Activated CD8-positive, alpha-beta memory T cell treated with anti-CD3 and anti-CD28 coated beads, Interleukin-2, amount 10 ng/mL, durations not matched to agents 7 days and 5 days (primary cell): ENCODE measurements around the gene MEN1. TPM values are rescaled to one million over a fixed set of nuclear protein-coding genes. Genes with fewer than 3 reads are reported as not detected.

ENCODE experiments used
- ATAC-seq: fragments of 150-1000 bp; cut with Tn5 transposase; one replicate; pipeline ENCODE4 v1.10.0; 2021; ENCODE audit warnings: moderate library complexity
- CTCF ChIA-PET: fragments of 350-600 bp; sonication (Branson Sonifier 250); formaldehyde crosslinking; loops from one replicate; lab custom pipeline; 2021; ENCODE audit warnings: antibody characterized with exemption; lab: Charles Lee
- DNase-seq: peaks from one replicate; pipeline ENCODE4 v3.0.0-alpha.2; 2020
- H3K27ac Mint-ChIP-seq: one replicate; pipeline ENCODE4 v1.8.0; 2021; ENCODE audit warnings: mild to moderate bottlenecking, mixed read lengths
- H3K27me3 Mint-ChIP-seq: one replicate; pipeline ENCODE4 v1.8.0; 2021; ENCODE audit warnings: mixed read lengths
- H3K36me3 Mint-ChIP-seq: one replicate; pipeline ENCODE4 v1.8.0; 2021; ENCODE audit warnings: mild to moderate bottlenecking, mixed read lengths
- H3K4me1 Mint-ChIP-seq: one replicate; pipeline ENCODE4 v1.8.0; 2021; ENCODE audit warnings: mixed read lengths
- H3K4me3 Mint-ChIP-seq: one replicate; pipeline ENCODE4 v1.8.0; 2021; ENCODE audit warnings: mild to moderate bottlenecking, moderate library complexity, mixed read lengths
- H3K9me3 Mint-ChIP-seq: one replicate; pipeline ENCODE4 v1.8.0; 2022; ENCODE audit warnings: low read depth, mixed read lengths
- total RNA-seq, 2 experiments: library from RNA; stranded (reverse); gene quantifications; one replicate each; pipeline ENCODE4 v1.2.3, GENCODE V29; 2021

Gene MEN1
- total RNA-seq, 2 experiments from 2014 or later: 31.2 to 42.1 TPM

DNA sequence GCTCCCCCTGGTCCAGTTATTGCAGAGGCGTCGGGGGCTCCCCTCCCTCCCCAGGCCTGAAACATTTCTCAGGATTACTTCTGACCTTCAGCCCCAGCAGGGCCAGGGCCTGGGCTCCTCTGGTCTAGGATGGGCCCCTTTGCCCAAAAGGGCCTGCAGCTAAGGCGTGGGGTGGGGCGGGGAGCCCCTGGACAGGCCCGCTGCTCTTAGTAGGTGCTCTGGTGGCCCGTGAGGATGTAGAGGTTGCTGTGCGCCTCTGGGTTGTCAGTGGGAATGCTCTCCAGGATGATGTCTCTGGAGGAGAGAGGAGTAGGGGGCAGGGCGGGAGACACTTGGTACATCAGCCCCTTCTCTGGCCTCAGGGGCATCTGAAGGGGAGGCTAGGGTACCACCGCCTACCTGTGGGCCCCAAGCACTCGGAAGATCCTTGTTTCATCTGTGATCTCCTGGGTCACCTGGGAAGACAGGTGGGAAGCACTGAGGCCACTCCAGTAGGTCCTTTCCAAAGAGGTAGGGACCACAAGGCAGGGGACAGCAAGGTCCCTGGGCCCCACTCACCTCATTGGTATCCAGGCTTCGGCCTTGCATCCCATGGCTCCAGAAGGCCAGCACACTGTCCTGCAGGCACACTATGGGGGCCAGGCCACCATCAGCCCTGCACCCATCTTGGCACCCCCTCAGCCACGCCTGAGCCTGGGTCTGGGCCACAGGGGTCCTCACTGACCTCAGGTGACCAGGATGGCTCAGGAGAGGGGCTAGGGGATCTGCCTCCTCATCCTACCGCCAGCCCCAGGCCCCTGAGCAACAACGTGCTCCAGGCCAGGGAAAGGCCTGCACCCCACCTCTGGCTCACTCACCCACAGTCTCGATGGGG is 20.8 kb downstream of the MEN1 start:
- DNase-seq (no peak), ATAC-seq (no peak)
- H3K36me3 Mint-ChIP-seq: peaks cover 2% of the 10 kb centered on the region
- no peaks in the 10 kb centered on the region for H3K9me3 Mint-ChIP-seq
- CTCF ChIA-PET: interaction anchor here (0.7 to 1.5 kb wide), 3 partner anchors 10 to 54 kb away, joined by 3 to 6 read pairs (median 3); no protein-coding TSS in a partner anchor
- H3K27ac Mint-ChIP-seq: no peak overlapping the region
- H3K4me1 Mint-ChIP-seq: peaks cover 9% of the 10 kb centered on the region
- H3K4me3 Mint-ChIP-seq: no peak overlapping the region
- no peaks in the 10 kb centered on the region for H3K27me3 Mint-ChIP-seq

DNA sequence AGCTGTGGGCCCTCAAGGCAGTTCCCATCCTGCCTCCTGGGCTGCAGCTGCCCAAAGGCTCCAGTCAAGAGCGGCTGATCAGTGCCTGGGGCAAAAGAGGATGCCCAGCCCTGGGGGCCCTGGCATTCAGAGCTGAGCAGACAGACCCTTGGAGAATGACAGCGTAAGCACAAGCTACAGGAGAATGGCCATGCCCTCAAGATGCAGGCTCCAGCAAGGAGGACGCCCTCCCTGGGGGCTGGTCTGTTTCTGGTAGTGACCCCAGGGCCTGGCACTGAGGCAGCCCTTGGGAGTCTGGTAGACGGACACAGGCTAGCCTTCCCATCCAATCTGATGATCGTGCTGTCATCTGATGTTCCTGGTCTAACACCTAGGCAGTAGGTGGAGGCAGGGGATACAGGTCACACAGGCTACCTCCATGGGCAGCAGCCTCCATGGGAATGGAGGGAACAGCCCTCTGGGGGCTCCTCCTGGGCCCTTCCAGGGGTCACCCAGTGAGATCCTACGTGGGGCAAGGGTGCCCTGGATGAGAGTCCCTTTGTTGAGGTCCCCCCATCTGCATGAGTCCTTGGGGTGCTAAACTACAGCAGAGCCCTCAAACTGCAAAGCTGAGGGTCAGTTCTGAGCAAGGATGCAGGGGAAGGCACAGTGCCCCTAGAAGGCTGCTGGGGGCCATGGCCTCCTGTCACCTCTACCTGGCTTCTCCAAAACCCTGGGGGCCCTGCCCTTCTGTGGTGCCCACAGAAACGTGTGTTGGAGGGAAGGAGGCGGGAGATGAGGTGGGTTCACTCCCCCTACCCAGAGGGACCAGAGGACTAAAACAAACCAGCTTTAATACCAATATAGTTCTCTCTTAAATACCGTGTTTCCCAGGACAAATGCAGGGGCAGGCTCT is 21.8 kb downstream of the MEN1 start:
- CTCF ChIA-PET: interaction anchor here (0.5 to 4.1 kb wide), 10 partner anchors 8 to 220 kb away, joined by 3 to 19 read pairs (median 4); partner anchors contain the start of gene CDC42BPG
- Mint-ChIP-seq H3K27ac (no peak overlapping the region), H3K9me3 (no peaks in the 10 kb centered on the region), H3K36me3 (peaks cover 2% of the 10 kb centered on the region), H3K4me1 (peaks cover 2% of the 10 kb centered on the region), H3K4me3 (no peak overlapping the region), H3K27me3 (no peaks in the 10 kb centered on the region)
- ATAC-seq: no peak
- no peak for DNase-seq

DNA sequence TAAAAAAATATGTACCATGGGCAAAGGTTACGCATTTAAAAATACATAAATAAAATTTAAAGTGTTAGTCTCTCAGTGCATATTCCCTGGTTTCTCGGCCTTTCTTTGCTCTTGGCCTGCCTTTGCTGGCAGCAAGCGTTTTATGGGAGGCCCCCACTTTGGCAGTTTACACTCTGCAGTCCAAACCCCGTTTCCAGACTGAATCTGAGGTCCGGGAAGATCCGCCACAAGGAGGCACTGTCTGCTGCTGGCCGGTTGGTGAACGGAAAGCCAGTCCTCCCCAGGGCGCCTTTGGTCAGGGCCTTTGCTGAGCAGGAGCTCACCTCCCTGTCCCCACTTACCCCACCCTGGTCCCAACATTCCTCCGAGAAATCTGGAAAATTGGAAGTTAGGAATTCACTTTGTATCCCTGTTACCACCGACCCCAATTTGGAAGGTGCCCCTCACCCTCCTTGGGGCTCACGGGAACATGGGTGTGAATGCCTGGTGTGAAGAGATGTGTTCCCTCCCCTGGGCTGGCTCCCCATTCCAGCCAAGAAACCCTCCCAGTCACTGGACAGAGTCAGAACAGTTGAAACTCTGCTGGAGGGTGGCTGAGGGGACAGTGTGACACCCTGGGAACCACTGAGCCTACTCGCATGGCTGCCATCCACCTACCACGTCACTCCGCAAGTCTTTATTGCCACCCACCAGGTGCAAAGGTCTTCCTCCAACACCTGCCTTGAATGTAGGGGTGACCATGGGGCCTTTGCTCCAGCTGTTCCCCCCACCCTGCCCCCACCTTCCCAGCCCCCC is 22.6 kb downstream of the MEN1 start:
- H3K9me3 Mint-ChIP-seq: no peaks in the 10 kb centered on the region
- H3K36me3 Mint-ChIP-seq: peaks cover 2% of the 10 kb centered on the region
- no peak overlapping the region for H3K4me3 Mint-ChIP-seq
- H3K27ac Mint-ChIP-seq: peak overlapping the region; percentile 28
- CTCF ChIA-PET: interaction anchor here (1.0 to 4.1 kb wide), 9 partner anchors 9 to 60 kb away, joined by 3 to 19 read pairs (median 5); partner anchors contain the start of genes CDC42BPG and RASGRP2
- peak; percentile 65 for DNase-seq
- no peaks in the 10 kb centered on the region for H3K27me3 Mint-ChIP-seq
- peak; percentile 63 for ATAC-seq
- H3K4me1 Mint-ChIP-seq: no peaks in the 10 kb centered on the region

DNA sequence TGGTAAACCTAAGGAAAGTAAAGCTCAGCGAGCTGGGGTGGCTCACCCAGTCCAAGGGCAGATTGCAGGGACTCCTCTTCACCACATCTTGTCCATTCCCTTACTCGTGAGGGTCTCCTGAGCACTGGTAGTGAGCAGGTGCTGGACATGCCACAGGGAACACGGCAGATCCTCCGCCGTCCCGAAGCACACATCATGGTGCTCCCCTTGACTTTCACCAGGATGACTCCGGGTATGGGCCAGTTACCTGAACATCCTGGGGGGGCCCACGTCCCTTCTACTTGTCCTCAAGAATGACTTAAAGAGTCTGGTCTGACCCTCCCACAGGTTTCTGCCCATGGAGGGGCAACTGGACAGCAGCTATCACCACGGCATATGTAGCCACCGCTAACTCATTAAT is 24.0 kb downstream of the MEN1 start:
- Mint-ChIP-seq H3K4me3 (no peak overlapping the region), H3K4me1 (no peaks in the 10 kb centered on the region), H3K27me3 (no peaks in the 10 kb centered on the region), H3K36me3 (peaks cover 2% of the 10 kb centered on the region), H3K9me3 (no peaks in the 10 kb centered on the region), H3K27ac (no peak overlapping the region)
- ATAC-seq: no peak
- CTCF ChIA-PET: interaction anchor here (0.7 to 4.1 kb wide), 7 partner anchors 10 to 740 kb away, joined by 3 to 19 read pairs (median 4); partner anchors contain the start of genes CDC42BPG and RASGRP2
- no peak for DNase-seq

DNA sequence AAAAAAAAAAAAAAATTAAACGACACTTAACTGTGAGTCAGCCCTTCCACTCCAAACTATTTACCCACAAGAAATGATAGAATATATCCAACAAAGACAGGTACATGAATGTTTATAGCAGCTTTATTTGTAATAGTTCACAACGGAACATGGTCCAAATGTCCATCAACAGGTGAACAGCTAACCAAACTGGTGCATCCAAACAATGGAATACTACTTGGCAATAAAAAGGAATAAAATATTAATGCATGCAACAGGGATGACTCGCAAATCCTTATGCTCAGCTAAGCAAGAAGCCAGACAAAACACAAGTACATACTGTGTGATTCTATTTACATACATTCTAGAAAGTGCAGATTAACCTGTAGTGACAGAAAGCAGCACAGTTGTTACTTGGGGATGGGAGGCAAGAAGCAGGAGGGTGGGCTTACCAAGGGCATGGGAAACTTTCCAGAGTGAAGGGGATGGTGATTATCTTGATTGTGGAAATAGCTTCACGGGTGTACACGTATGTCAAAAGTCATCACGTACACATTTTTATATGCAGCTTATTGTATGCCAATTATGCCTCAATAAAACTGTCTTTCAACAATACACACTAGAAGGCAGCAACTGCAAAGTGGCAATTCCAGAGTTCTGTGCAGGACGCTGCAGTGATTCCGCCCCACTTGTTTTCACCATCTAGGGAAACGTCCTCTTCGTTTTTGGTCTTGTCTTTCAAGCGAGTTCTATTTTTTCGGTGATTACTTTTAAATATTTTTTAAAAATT is 25.4 kb downstream of the MEN1 start:
- Mint-ChIP-seq H3K9me3 (no peaks in the 10 kb centered on the region), H3K27ac (no peak overlapping the region), H3K36me3 (peaks cover 6% of the 10 kb centered on the region), H3K27me3 (no peaks in the 10 kb centered on the region), H3K4me3 (no peak overlapping the region), H3K4me1 (peaks cover 10% of the 10 kb centered on the region)
- DNase-seq (no peak), ATAC-seq (no peak)
- CTCF ChIA-PET: interaction anchor here (1.0 to 4.1 kb wide), 4 partner anchors 41 to 229 kb away, joined by 4 to 19 read pairs (median 8); partner anchors contain the start of genes ARL2, CDC42BPG and RASGRP2

DNA sequence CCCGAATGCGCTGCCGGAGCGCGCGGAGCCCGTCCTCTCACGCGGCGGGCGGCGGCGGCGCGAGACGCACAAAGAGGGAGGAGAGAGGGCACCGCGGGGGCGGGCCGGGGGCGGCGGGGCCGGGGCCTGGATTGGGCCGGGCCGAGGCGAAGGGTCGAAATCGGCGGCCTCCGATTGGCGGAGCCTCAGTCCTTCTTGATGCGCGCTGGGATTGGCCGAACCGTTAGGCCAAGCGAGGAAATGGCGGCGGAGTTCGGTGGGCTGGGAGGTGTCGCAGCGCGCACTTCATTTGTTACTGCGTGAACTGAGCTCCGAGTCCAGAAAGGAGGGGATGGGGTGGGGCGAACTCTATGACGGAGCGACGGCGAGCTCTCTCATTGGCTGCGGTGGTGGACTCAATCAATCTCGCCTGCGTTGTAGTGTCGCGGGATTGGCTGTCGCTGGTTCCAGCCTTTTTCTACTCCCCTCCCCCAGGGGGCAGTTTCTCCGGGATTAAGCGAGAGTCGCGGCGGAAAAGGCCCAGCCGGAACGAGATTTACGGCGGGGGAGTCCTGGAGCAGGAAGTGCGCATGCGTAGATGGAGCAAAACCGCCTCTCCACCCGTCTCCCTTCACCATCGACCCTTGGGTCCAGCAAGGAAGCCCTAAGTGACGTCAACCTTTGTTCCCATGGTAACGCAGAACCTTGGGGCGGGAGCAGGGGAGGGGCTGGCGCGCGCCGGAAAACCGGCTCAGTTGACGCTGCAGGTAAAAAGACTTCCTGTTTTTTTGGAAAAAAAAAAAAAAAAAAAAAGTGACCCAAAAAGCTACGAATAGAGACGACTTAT is 31.7 kb downstream of the MEN1 start, which contains the start of gene SF1:
TSS of gene SF1 (minus strand) at position 70 of the 826 bp plus-strand sequence. CDS start 150 bp downstream, outside the sequence.
- Mint-ChIP-seq H3K4me1 (peaks cover 56% of the 10 kb centered on the region), H3K36me3 (peaks cover 41% of the 10 kb centered on the region), H3K27ac (peak within 1 kb of the TSS; percentile 98), H3K27me3 (peaks cover 3% of the 10 kb centered on the region), H3K4me3 (peak within 1 kb of the TSS; percentile 97), H3K9me3 (no peaks in the 10 kb centered on the region)
- CTCF ChIA-PET: interaction anchor here (0.7 to 6.5 kb wide), 18 partner anchors 8 to 762 kb away, joined by 3 to 66 read pairs (median 4); partner anchors contain the start of gene RASGRP2
- DNase-seq (peak; percentile 100), ATAC-seq (peak; percentile 88)

DNA sequence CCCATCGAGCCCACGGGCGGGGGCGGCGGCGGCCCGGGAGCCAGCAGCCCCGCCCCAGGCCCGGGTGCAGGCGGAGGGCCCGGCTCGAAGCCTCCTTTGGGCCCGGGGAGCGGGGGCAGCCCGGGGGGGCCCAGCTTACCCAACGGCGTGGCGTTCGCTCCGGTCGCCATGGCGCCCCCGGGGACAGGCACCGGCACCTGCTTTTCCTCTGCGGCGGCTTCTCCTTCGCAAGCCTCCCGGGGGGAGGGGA is 32.2 kb downstream of the MEN1 start:
- H3K36me3 Mint-ChIP-seq: peaks cover 46% of the 10 kb centered on the region
- H3K27ac Mint-ChIP-seq: peak overlapping the region; percentile 98
- CTCF ChIA-PET: interaction anchor here (0.9 to 6.5 kb wide), 11 partner anchors 8 to 332 kb away, joined by 3 to 66 read pairs (median 4); partner anchors contain the start of gene RASGRP2

DNA sequence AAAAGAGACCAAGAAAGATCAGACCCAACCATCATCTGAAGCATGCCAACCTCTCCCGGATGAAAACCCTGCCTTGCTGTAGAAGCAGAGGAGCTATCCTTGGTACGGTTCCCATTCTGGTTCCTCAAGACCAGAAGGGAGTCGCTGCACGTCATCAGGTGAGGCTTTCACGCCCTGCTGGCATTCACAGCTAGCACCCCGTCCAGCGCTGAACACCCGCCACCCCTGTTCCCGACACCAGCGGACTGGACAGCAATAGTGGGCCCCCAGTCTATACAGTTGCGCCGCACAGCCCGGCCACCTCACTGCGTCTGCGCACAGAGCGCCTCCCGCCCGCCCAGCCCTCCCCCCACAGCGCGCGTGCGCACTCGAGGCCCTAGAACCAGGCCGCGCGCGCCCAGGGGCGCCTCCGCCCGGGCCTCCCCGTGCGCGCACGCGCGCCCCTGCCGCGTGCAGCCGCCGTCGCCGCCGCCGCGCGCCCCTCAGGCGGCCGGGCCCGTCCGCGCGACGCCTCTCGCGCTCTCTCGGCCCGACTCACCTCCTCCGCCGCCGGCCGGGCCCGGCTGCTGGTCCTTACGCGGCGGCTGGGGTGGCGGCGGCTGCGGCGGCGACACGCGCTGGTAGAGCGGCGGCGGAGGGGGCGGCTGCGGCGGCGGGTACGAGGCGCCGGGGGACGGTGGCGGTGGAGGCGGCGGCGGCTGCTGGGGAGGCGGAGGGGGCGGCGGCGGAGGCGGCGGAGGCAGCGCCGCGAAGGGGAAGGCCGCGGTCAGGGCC is 32.7 kb downstream of the MEN1 start:
- H3K9me3 Mint-ChIP-seq: no peaks in the 10 kb centered on the region
- CTCF ChIA-PET: interaction anchor here (0.6 to 6.5 kb wide), 8 partner anchors 9 to 33 kb away, joined by 3 to 66 read pairs (median 4); partner anchors contain the start of genes PYGM and RASGRP2

More for the DNA sequence above, 32.2 kb downstream of the MEN1 start:
- no peak for ATAC-seq
- Mint-ChIP-seq H3K4me1 (peaks cover 61% of the 10 kb centered on the region), H3K9me3 (no peaks in the 10 kb centered on the region), H3K27me3 (peaks cover 3% of the 10 kb centered on the region), H3K4me3 (peak overlapping the region; percentile 87)
- no peak for DNase-seq

DNA sequence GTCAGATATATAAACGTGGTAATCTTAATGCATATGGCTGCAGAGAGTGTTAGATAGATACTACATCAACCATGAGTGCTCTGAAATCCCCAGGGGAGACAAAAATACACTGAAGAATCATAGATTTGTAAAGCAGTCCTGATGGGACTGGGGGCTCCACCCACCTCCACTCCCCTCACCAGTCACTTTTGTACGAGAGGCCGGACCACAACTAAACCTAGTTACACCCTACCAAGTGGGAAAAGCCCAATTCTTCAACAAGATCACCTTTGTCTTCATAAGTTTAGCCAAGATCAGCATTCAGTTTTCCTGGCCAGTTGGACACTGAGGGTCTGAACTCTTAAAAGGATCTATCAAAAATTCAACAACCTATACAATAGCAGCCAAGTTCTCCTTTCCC is 33.5 kb downstream of the MEN1 start:
- Mint-ChIP-seq H3K27me3 (peaks cover 3% of the 10 kb centered on the region), H3K9me3 (no peaks in the 10 kb centered on the region), H3K4me1 (peaks cover 74% of the 10 kb centered on the region), H3K4me3 (peak overlapping the region; percentile 97), H3K36me3 (peaks cover 59% of the 10 kb centered on the region), H3K27ac (peak overlapping the region; percentile 73)
- CTCF ChIA-PET: interaction anchor here (0.7 to 6.5 kb wide), 8 partner anchors 9 to 124 kb away, joined by 3 to 66 read pairs (median 4); partner anchors contain the start of genes PYGM and RASGRP2
- DNase-seq (no peak), ATAC-seq (no peak)

More for the DNA sequence above, 32.7 kb downstream of the MEN1 start:
- DNase-seq (peak; percentile 86), ATAC-seq (peak; percentile 13)
- H3K27me3 Mint-ChIP-seq: peaks cover 3% of the 10 kb centered on the region
- peak overlapping the region; percentile 73 for H3K27ac Mint-ChIP-seq
- peaks cover 51% of the 10 kb centered on the region for H3K36me3 Mint-ChIP-seq
- peak overlapping the region; percentile 97 for H3K4me3 Mint-ChIP-seq
- peaks cover 66% of the 10 kb centered on the region for H3K4me1 Mint-ChIP-seq

DNA sequence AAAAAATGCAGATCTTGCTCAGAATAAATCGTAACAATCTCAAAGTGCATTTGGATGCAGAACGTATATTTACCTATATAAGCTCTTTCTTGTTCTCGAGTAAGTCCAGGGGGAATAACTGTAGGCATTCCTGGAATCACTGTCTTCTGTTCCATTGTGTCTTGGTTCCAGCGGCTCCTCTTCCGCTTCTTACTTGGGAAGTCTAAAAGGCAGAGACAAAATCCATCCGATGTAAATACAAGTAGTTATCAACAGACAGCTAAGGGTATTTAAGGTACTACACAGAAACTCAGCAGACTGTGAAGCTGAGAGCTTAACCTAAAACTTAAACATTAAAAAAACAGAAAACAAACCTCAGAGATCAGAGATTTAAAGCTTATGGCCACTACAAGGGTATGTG is 33.9 kb downstream of the MEN1 start:
- peak overlapping the region; percentile 97 for H3K4me3 Mint-ChIP-seq
- CTCF ChIA-PET: interaction anchor here (1.0 to 6.5 kb wide), 5 partner anchors 10 to 124 kb away, joined by 3 to 66 read pairs (median 4); partner anchors contain the start of gene RASGRP2
- peaks cover 3% of the 10 kb centered on the region for H3K27me3 Mint-ChIP-seq
- DNase-seq (no peak), ATAC-seq (no peak)
- H3K4me1 Mint-ChIP-seq: peaks cover 78% of the 10 kb centered on the region
- no peaks in the 10 kb centered on the region for H3K9me3 Mint-ChIP-seq
- peaks cover 62% of the 10 kb centered on the region for H3K36me3 Mint-ChIP-seq
- peak overlapping the region; percentile 73 for H3K27ac Mint-ChIP-seq
